Measurements from ENCODE around the gene KIF1B.

KIF1B gene

GRCh38 chr1:10271090-10271489 is 60.7 kb downstream of the KIF1B start:
- TF ChIP-seq CTCF (IDR thresholded peaks at IDR 0.05; ENCODE audit: insufficient read depth, low read depth, low read length, missing control alignments), result no peak
- no peak overlapping the region for H3K4me3 ChIP-seq (ENCODE audit: low read depth, low read length)
- no peak for DNase-seq (ENCODE audit: low read depth)

GRCh38 chr1:10271869-10272268 is 61.5 kb downstream of the KIF1B start:
- TF ChIP-seq CTCF (IDR thresholded peaks at IDR 0.05; ENCODE audit: insufficient read depth, low read depth, low read length, missing control alignments), result no peak
- DNase-seq (ENCODE audit: low read depth), result no peak
- no peak overlapping the region for H3K4me3 ChIP-seq (ENCODE audit: low read depth, low read length)

- H3K4me3 ChIP-seq (ENCODE audit: low read depth, low read length), result no peak overlapping the region
- no peak for TF ChIP-seq CTCF (IDR thresholded peaks at IDR 0.05; ENCODE audit: insufficient read depth, low read depth, low read length, missing control alignments)
- no peak for DNase-seq (ENCODE audit: low read depth)
Measured at GRCh38 chr1:10272274-10272673, 61.9 kb downstream of the KIF1B start.

- TF ChIP-seq CTCF (IDR thresholded peaks at IDR 0.05; ENCODE audit: insufficient read depth, low read depth, low read length, missing control alignments), result no peak
- H3K4me3 ChIP-seq (ENCODE audit: low read depth, low read length), result no peak overlapping the region
- DNase-seq (ENCODE audit: low read depth), result no peak
Measured at GRCh38 chr1:10278880-10279279, 68.5 kb downstream of the KIF1B start.

- H3K4me3 ChIP-seq (ENCODE audit: low read depth, low read length), result no peak overlapping the region
- no peak for DNase-seq (ENCODE audit: low read depth)
- no peak for TF ChIP-seq CTCF (IDR thresholded peaks at IDR 0.05; ENCODE audit: insufficient read depth, low read depth, low read length, missing control alignments)
Measured at GRCh38 chr1:10280439-10281350, 70.3 kb downstream of the KIF1B start.

GRCh38 chr1:10283318-10283984 is 73.1 kb downstream of the KIF1B start:
- DNase-seq (ENCODE audit: low read depth), result peak; percentile 57
- TF ChIP-seq CTCF (IDR thresholded peaks at IDR 0.05; ENCODE audit: insufficient read depth, low read depth, low read length, missing control alignments), result no peak
- no peak overlapping the region for H3K4me3 ChIP-seq (ENCODE audit: low read depth, low read length)

Data from GM12865 (cell line).